ENCODE measurements around the gene B3GAT1. TPM values are rescaled to one million over a fixed set of nuclear protein-coding genes. Genes with fewer than 3 reads are reported as not detected.

The B3GAT1 gene
- total RNA-seq, 1 experiment from 2014 or later = not detected

DNA sequence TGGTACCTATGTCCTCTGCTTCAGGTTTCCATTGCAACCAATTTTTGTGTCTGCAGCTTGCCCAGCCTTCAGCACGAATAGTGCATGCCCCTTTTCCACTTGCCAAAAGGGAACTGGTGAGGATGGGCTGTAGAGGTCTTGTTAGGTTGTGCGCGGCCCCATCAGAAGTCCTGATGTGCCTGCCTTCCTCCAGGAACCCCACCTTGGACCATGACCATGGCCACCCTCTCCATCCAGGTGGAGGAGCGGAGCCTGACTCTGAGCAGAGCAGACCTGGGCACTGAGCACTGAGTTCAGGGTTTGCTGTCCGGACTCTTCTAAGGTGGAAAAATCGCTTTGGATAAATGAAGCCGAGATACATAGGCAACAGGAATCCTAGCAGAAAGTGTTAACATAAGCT, 73.4 kb downstream of the B3GAT1 start:
- no peak for ATAC-seq
- H3K36me3 ChIP-seq (ENCODE audit: control insufficient read depth in 1 of 2, insufficient read depth in 2 of 2, low read length in 2 of 2) = no peaks in the 10 kb centered on the region
- H3K9ac ChIP-seq (ENCODE audit: low read length) = no peak overlapping the region
- TF ChIP-seq, protein P1, sequence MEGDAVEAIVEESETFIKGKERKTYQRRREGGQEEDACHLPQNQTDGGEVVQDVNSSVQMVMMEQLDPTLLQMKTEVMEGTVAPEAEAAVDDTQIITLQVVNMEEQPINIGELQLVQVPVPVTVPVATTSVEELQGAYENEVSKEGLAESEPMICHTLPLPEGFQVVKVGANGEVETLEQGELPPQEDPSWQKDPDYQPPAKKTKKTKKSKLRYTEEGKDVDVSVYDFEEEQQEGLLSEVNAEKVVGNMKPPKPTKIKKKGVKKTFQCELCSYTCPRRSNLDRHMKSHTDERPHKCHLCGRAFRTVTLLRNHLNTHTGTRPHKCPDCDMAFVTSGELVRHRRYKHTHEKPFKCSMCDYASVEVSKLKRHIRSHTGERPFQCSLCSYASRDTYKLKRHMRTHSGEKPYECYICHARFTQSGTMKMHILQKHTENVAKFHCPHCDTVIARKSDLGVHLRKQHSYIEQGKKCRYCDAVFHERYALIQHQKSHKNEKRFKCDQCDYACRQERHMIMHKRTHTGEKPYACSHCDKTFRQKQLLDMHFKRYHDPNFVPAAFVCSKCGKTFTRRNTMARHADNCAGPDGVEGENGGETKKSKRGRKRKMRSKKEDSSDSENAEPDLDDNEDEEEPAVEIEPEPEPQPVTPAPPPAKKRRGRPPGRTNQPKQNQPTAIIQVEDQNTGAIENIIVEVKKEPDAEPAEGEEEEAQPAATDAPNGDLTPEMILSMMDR (IDR thresholded peaks at IDR 0.05 in 2 of 3, conservative IDR thresholded peaks at IDR 0.05 in 1 of 3; ENCODE audit: borderline replicate concordance in 1 of 3, insufficient read depth in 1 of 3, low read depth in 2 of 3, low read length in 2 of 3) = no peak
- TF ChIP-seq ZNF274 (IDR thresholded peaks at IDR 0.05; ENCODE audit: low read depth, low read length) = no peak
- no peak for TF ChIP-seq JUND (IDR thresholded peaks at IDR 0.05)
- TF ChIP-seq, protein P2, sequence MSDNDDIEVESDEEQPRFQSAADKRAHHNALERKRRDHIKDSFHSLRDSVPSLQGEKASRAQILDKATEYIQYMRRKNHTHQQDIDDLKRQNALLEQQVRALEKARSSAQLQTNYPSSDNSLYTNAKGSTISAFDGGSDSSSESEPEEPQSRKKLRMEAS (IDR thresholded peaks at IDR 0.05) = no peak
- no peak for TF ChIP-seq SIN3A (IDR thresholded peaks at IDR 0.05; ENCODE audit: low read depth)
- no peak for TF ChIP-seq SRF (IDR thresholded peaks at IDR 0.05; ENCODE audit: low read depth)
- CTCF ChIA-PET = no interaction called here
- RAD21 ChIA-PET (ENCODE audit: low non-redundant PET in 1 of 2, low total read pairs in 2 of 2, uncharacterized antibody in 2 of 2, unreplicated experiment in 2 of 2) = no interaction called here
- intact Hi-C loops (cut with micrococcal nuclease) = loop anchor here (10.0 kb wide), 1 partner anchor 316 kb away; no protein-coding TSS in a partner anchor
- no peaks in the 10 kb centered on the region for H4K20me1 ChIP-seq (ENCODE audit: insufficient read depth)
- no peaks in the 10 kb centered on the region for H3K79me2 ChIP-seq (ENCODE audit: insufficient read depth, low read length)
- no peak overlapping the region for H2AFZ ChIP-seq (ENCODE audit: low read depth, low read length, poor library complexity, severe bottlenecking)
- H3K9me3 ChIP-seq (ENCODE audit: control insufficient read depth in 1 of 2, insufficient read depth in 1 of 2, low read depth in 1 of 2, low read length in 2 of 2) = no peaks in the 10 kb centered on the region
- H3K27ac ChIP-seq (ENCODE audit: low read depth, low read length) = no peak overlapping the region
- POLR2A ChIA-PET = no interaction called here
- peaks cover 12 to 36% of the 10 kb centered on the region in 2 experiments; a peak in 3 of 4 replicates for H3K4me1 ChIP-seq (ENCODE audit: control insufficient read depth in 1 of 2, insufficient read depth in 2 of 2, low read length in 2 of 2)
- H3K27me3 ChIP-seq (ENCODE audit: insufficient read depth, low read length) = no peaks in the 10 kb centered on the region
- no TSS peak for BruUV-seq (replicated peaks)
- no peak for DNase-seq (ENCODE audit: low read depth, low spot score)
- no peak overlapping the region for H3K4me2 ChIP-seq (ENCODE audit: low read length)
- no peaks in the 10 kb centered on the region for H3K9me2 ChIP-seq (ENCODE audit: insufficient read depth)
- no peak overlapping the region for H3K4me3 ChIP-seq (replicated peaks in 1 of 2; ENCODE audit: low read depth in 1 of 2, low read length in 2 of 2)

DNA sequence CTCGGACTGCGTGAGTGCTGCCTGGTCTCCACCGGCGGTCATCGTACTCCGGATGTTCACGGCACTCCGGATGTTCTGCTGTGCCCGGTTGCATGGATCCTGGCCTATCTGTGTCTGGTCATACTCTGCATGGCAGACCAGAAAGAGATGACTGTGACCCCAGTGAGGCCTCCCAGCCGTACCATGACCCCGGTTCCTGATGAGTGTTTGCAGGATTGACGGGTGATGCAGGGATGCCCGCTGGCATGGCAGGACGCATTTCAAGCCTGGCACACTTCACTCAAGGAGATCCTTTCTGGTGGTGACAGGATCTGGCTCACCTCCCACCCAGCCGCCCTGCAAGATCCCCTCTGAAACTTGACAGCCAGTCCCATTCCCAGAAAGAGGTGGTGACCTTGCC, 74.0 kb downstream of the B3GAT1 start:
- Histone ChIP-seq H3K9ac (ENCODE audit: low read length) (no peak overlapping the region), H4K20me1 (ENCODE audit: insufficient read depth) (no peaks in the 10 kb centered on the region), H3K4me3 (replicated peaks in 1 of 2; ENCODE audit: low read depth in 1 of 2, low read length in 2 of 2) (no peak overlapping the region), H3K9me3 (ENCODE audit: control insufficient read depth in 1 of 2, insufficient read depth in 1 of 2, low read depth in 1 of 2, low read length in 2 of 2) (no peaks in the 10 kb centered on the region), H2AFZ (ENCODE audit: low read depth, low read length, poor library complexity, severe bottlenecking) (no peak overlapping the region), H3K9me2 (ENCODE audit: insufficient read depth) (no peaks in the 10 kb centered on the region), H3K36me3 (ENCODE audit: control insufficient read depth in 1 of 2, insufficient read depth in 2 of 2, low read length in 2 of 2) (no peaks in the 10 kb centered on the region), H3K4me1 (ENCODE audit: control insufficient read depth in 1 of 2, insufficient read depth in 2 of 2, low read length in 2 of 2) (peaks cover 12 to 32% of the 10 kb centered on the region in 2 experiments; a peak in 3 of 4 replicates), H3K79me2 (ENCODE audit: insufficient read depth, low read length) (0 out of 2 replicates have a peak, but pooled peaks cover 2% of the 10 kb centered on the region), H3K27me3 (ENCODE audit: insufficient read depth, low read length) (no peaks in the 10 kb centered on the region), H3K27ac (ENCODE audit: low read depth, low read length) (no peak overlapping the region), H3K4me2 (ENCODE audit: low read length) (no peak overlapping the region)
- no peak for ATAC-seq
- no peak for DNase-seq (ENCODE audit: low read depth, low spot score)
- ChIA-PET POLR2A (no interaction called here), CTCF (no interaction called here), RAD21 (ENCODE audit: low non-redundant PET in 1 of 2, low total read pairs in 2 of 2, uncharacterized antibody in 2 of 2, unreplicated experiment in 2 of 2) (no interaction called here)
- intact Hi-C loops (cut with micrococcal nuclease) = loop anchor here (10.0 kb wide), 1 partner anchor 317 kb away; no protein-coding TSS in a partner anchor
- BruUV-seq (replicated peaks) = no TSS peak
- no peak for TF ChIP-seq RAD21 (IDR thresholded peaks at IDR 0.05; ENCODE audit: low read depth)
- TF ChIP-seq, protein P3, sequence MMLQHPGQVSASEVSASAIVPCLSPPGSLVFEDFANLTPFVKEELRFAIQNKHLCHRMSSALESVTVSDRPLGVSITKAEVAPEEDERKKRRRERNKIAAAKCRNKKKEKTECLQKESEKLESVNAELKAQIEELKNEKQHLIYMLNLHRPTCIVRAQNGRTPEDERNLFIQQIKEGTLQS (IDR thresholded peaks at IDR 0.05) = no peak
- TF ChIP-seq ELF1 (IDR thresholded peaks at IDR 0.05; ENCODE audit: borderline replicate concordance, low read depth) = no peak
- TF ChIP-seq EGR1 (IDR thresholded peaks at IDR 0.05; ENCODE audit: low read depth) = no peak
- no peak for TF ChIP-seq POLR2A (IDR thresholded peaks at IDR 0.05; ENCODE audit: borderline replicate concordance, extremely low read depth, insufficient read depth, insufficient read length)
- TF ChIP-seq CBX3 (IDR thresholded peaks at IDR 0.05; ENCODE audit: low read depth) = no peak
- no peak for TF ChIP-seq SIN3A (IDR thresholded peaks at IDR 0.05; ENCODE audit: low read depth)
- TF ChIP-seq, protein P1 (IDR thresholded peaks at IDR 0.05 in 2 of 3, conservative IDR thresholded peaks at IDR 0.05 in 1 of 3; ENCODE audit: borderline replicate concordance in 1 of 3, insufficient read depth in 1 of 3, low read depth in 2 of 3, low read length in 2 of 3) = no peak
- TF ChIP-seq SRF (IDR thresholded peaks at IDR 0.05; ENCODE audit: low read depth) = no peak
- TF ChIP-seq POLR2AphosphoS5 (IDR thresholded peaks at IDR 0.05; ENCODE audit: low read depth, low read length) = no peak

All from HCT116 (cell line).